ELR (cell line): ENCODE results near the gene NTSR2.
"Not testable (repeated sequence)": the region's sequence is repeated elsewhere in the genome, so short reads cannot be mapped to it uniquely, and the experiment has no call there.

Experiments
- DNase-seq: peaks from one replicate; pipeline ENCODE4 v3.0.0-alpha.2; 2015; ENCODE audit warnings: low read depth

NTSR2 gene

DNA sequence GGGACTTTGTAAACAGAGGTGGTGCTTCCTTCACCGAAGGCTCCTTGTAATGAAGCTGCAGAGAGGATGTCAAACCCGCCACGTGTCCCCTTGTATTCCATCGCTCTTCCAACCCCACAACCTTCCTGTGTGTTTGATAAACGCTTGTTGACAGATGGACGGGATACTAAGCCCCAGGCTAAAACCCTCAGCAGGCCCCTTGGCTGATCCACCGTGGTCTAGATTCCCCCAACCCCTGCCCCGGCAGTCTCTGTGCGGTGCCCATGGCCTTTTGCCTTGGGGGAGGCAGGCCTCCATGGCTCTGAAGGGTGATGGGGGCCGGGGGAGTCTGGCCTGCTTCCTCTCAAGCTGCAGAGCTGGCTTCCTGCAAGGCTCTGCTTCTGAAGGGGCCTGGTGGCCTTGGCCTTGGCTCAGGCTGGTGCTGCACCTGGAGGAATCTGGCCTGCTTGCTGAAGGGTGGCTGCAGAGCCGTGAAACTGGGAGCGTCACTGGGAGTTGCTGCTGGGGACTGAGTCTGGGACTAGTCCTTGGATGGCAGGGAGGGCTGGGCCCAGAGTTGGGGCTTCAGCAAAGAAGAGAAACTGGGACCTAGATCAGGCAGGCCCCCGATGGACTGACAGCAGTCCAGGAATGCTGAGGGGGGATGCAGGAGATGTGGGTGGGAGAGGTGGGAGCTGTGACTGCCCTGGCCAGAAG lies 9.6 kb upstream of the NTSR2 start:
- DNase-seq: no peak

- no peak for DNase-seq
Measured at GRCh38 chr2:11679016-11679415, 9.0 kb upstream of the NTSR2 start.

- DNase-seq: no peak
Measured at GRCh38 chr2:11678306-11678960, 8.4 kb upstream of the NTSR2 start.

GRCh38 chr2:11677136-11678055 lies 7.4 kb upstream of the NTSR2 start:
- no peak for DNase-seq

GRCh38 chr2:11676640-11677039 lies 6.6 kb upstream of the NTSR2 start:
- peak; percentile 26 for DNase-seq

DNA sequence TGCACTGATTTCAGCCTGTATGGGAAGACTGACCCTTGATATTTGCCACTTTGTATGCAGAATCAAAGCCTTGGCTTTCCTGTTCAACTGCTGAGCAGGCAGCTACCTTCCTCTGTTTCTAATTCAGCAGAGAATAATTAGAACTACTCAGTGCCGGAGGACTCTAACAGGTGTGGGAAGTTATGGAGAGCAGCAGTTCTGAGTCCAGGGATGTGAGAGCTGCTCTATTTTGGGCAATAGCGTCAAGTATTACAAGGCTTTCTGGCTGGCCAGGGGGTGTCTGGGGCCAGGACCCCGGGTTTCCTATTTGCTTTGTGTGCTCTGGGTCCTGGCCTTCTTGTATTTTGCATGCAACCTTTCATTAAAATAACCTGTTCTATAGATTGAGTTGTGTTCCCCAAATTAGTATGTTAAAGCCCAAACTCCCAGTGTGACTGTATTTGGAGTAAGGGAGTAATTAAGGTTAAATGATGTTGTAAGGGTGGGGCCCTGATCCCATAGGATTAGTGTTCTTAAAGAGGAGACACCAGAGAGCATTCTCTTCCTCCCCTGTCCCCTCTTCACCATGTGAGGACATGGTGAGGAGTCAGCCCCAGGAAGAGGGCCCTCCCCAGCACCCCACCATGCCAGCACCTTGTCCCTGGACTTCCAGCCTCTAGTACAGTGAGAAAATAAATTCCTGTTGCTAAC lies 5.6 kb upstream of the NTSR2 start:
- DNase-seq: no peak

- no peak for DNase-seq
Measured at GRCh38 chr2:11674983-11675382, 5.0 kb upstream of the NTSR2 start.

DNA sequence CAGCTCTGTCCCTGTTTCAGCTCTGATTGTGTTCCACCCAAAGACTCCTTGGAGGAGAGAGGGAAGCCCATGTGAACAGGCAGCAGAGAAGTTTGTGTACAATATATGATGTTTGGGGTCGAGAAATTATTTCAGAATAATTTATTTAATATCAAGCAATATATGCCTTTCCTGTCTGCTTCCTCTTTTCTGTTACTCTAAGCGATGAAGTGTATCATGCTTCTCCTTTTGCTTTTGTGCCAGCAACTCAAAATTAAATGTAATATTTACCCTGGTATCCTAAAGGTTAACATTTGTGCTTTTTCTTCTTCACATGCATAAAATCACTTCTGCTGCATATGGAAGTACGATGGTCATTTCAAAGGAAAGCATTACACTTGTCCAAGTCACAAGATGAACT lies 2.4 kb upstream of the NTSR2 start:
- no peak for DNase-seq

GRCh38 chr2:11667866-11668637 lies 1.9 kb downstream of the NTSR2 start:
- no peak for DNase-seq

- peak; percentile 35 for DNase-seq
Measured at GRCh38 chr2:11667194-11667593, 2.8 kb downstream of the NTSR2 start.

DNA sequence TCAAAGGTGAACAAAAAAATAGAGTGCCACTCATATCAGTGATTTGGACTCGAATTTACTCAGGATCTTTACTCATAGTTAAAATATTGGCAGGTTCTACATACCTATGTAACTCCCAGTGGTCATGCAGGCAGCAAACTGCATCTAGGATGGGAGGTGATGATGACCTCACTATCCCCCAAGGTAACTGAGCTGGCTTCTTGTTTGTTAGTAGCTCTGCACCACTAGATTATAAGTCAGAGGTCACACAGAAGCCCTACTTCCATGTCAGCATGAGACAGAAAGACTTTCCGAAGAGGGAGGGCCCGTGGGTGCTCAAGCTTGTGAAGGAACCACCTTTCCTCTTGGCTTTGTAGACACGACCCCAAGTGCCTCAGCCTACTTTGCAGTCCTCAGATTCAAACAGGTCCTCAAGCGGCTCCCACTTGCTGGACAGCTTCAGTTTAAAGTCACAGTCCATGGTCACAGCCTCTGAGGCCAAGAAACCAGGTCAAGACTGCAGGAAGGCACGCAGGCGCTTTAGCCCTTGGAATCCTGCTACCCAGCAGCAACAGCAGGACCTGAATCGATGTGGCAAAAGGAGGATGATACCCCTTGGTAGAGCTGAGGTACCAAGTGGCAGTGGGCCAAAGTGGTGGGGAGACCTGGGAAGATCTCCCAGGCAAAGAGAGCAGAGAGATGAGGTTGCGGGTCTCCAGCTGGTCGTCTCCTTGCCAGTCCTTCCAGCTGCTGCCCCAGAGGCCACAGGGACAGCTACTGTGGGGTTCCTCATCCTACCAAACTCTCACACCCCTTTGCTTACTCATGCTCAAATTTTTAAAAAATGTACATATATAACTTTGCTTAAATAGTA lies 4.3 kb downstream of the NTSR2 start:
- no peak for DNase-seq

DNA sequence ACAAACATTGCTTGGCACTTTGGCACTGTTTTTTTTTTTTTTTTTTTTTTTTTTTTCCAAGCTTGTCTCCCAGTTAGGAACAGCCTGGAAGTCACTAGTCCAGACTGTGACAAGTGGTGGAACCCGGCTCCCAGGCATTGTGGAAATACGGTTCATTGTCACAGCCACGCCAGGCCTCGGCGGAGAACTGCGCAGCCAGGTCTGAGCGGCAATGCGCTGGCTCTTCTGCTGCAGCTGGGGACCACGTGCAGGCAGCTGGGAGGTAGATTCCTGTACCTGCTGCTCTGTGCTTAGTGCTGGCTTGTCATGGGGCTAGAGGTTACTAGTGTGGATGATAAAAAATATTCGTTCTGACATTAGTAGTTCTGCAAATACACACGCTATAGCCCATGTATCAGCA lies 5.0 kb downstream of the NTSR2 start:
- DNase-seq: no peak

GRCh38 chr2:11663427-11663826 lies 6.6 kb downstream of the NTSR2 start:
- peak; percentile 54 for DNase-seq

DNA sequence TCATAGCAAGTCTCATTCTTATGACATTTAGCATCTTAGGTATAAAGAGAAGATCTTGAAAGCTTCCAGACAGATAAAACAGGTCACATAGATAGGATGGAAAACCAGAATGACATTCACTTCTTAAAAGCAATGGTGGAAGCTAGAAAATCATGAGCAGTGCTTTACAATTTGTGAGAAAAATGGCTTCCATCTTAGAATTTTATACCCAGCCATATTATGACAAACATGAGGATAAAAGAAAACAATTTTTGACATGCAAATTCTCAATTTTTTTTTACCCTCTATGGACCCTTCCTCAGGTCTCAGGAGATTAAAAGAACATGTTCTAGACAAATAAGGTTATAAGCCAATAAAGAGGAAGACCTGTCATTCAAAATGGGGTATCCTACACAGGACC lies 7.1 kb downstream of the NTSR2 start:
- DNase-seq: no peak

DNA sequence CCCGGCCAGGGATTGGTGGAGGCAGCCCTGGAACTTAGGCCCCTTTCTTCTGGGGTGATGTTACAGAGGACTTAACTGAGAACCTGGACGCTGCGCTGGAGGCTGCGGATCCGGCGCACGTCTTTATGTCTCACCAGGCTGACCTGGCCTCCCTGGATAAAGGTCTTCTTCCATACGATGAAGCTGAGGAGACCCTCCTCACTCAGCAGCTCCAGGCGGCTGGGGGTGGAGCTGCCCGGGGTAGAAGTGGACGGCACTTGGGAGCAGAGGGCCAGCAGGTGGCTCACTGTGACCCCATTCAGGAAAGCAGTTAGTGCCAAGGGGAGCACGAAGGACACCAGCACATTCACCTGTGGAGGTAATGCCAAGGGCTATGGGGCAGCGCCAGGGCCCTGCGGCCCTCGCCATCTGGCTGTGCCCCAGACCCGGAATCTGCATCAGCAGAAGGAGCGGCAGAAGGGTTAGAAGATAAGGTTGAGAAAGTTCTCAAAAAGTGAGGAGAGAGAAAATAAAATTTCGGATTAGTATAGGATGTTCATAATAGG lies 8.0 kb downstream of the NTSR2 start:
- DNase-seq: no peak

- DNase-seq: not testable (repeated sequence)
Measured at GRCh38 chr2:11660396-11660795, 9.6 kb downstream of the NTSR2 start.

GRCh38 chr2:11659851-11660250 lies 10.1 kb downstream of the NTSR2 start:
- DNase-seq: no peak

DNA sequence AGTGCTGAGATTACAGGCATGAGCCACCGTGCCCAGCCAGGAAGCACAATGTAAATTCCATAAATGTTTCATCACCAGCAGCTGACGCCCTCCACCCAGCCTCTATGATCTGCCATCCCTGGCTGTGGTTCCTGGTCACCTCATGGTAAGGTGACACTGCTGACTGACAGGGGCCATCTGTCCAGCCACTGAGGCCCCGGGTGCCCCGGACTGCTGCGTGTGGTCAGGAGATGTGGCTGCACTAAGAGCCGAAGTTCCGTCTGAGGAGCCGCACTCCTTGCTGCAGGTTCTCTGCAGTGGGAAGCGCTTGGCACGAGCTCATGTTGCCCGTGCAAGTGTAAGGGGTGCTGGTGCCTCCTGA lies 10.9 kb downstream of the NTSR2 start:
- DNase-seq: no peak

GRCh38 chr2:11658208-11659114 lies 11.5 kb downstream of the NTSR2 start:
- DNase-seq: no peak
